Liver (tissue), 9 donors: ENCODE data around the gene ACSL1. TPM values are rescaled to one million over a fixed set of nuclear protein-coding genes. Genes with fewer than 3 reads are reported as not detected.

Experiments used
- DNase-seq: peaks from one replicate; pipeline ENCODE4 v3.0.0-alpha.2; 2017; ENCODE audit warnings: low spot score
- H3K27ac ChIP-seq, 2 donors: one replicate each; pipeline ENCODE4 v1.7.0; 2013; ENCODE audit warnings: inconsistent platforms in 2 of 2, low read length in 2 of 2, control low read depth in 1 of 2, low read depth in 1 of 2, mild to moderate bottlenecking in 1 of 2
- H3K27me3 ChIP-seq, 4 donors: one replicate each; pipeline versions ENCODE4 v1.6.1 to v1.7.0; 2013; ENCODE audit warnings: low read length in 3 of 4, inconsistent platforms in 1 of 4, mild to moderate bottlenecking in 1 of 4, moderate library complexity in 1 of 4; ENCODE audit not compliant: control insufficient read depth in 4 of 4, insufficient read depth in 4 of 4
- H3K36me3 ChIP-seq, 4 donors: one replicate each; pipeline versions ENCODE4 v1.6.1 to v1.7.0; 2013; ENCODE audit warnings: low read length in 3 of 4, mild to moderate bottlenecking in 3 of 4, low read depth in 1 of 4, moderate library complexity in 1 of 4; ENCODE audit not compliant: control insufficient read depth in 4 of 4, insufficient read depth in 3 of 4
- H3K4me1 ChIP-seq, 4 donors: one replicate each; pipeline versions ENCODE4 v1.6.1 to v1.7.0; 2013; ENCODE audit warnings: low read length in 3 of 4, mild to moderate bottlenecking in 3 of 4, moderate library complexity in 1 of 4; ENCODE audit not compliant: control insufficient read depth in 4 of 4, insufficient read depth in 4 of 4
- H3K4me3 ChIP-seq, 3 donors: one replicate each; pipeline versions ENCODE4 v1.6.1 to v1.7.0; 2013; ENCODE audit warnings: low read length in 3 of 3, control low read depth in 1 of 3, low read depth in 1 of 3, mild to moderate bottlenecking in 1 of 3
- H3K9ac ChIP-seq, 2 donors: one replicate each; pipeline ENCODE4 v1.7.0; 2013; ENCODE audit warnings: low read length in 2 of 2, mild to moderate bottlenecking in 2 of 2, moderate library complexity in 2 of 2, control low read depth in 1 of 2, low read depth in 1 of 2
- H3K9me3 ChIP-seq, 4 donors: one replicate each; pipeline versions ENCODE4 v1.6.1 to v1.7.0; 2013; ENCODE audit warnings: low read length in 3 of 4; ENCODE audit not compliant: control insufficient read depth in 4 of 4
- CTCF ChIP-seq: fragments of 150-350 bp; IDR thresholded peaks from 2 replicates; pipeline ENCODE4 v1.5.1; 2017; ENCODE audit warnings: improper control_type of control experiment, low read depth, low read length; ENCODE audit not compliant: missing input control
- FOXA1 ChIP-seq: IDR thresholded peaks from 2 replicates; pipeline ENCODE4 v1.6.1; 2016; ENCODE audit warnings: antibody characterized with exemption
- FOXA2 ChIP-seq: IDR thresholded peaks from 2 replicates; pipeline ENCODE4 v1.6.1; 2016; ENCODE audit warnings: antibody characterized with exemption
- GABPA ChIP-seq, 2 donors: IDR thresholded peaks in 1 of 2; conservative IDR thresholded peaks in 1 of 2; 2 replicates each; pipeline ENCODE4 v1.6.1; 2016; ENCODE audit warnings: antibody characterized with exemption in 2 of 2, mild to moderate bottlenecking in 1 of 2, moderate library complexity in 1 of 2
- MAX ChIP-seq: IDR thresholded peaks from 2 replicates; pipeline ENCODE4 v1.6.1; 2016; ENCODE audit warnings: antibody characterized with exemption
- NR2F2 ChIP-seq: IDR thresholded peaks from 2 replicates; pipeline ENCODE4 v1.6.1; 2016; ENCODE audit warnings: antibody characterized with exemption
- RAD21 ChIP-seq, 2 donors: IDR thresholded peaks; 2 replicates each; pipeline ENCODE4 v1.6.1; 2016; ENCODE audit warnings: antibody characterized with exemption in 2 of 2, mild to moderate bottlenecking in 2 of 2
- REST ChIP-seq: IDR thresholded peaks from 2 replicates; pipeline ENCODE4 v1.6.1; 2016; ENCODE audit warnings: antibody characterized with exemption, mild to moderate bottlenecking
- RXRA ChIP-seq, 2 donors: IDR thresholded peaks; 2 replicates each; pipeline ENCODE4 v1.6.1; 2017 to 2018; ENCODE audit warnings: antibody characterized with exemption in 2 of 2, mild to moderate bottlenecking in 1 of 2
- SP1 ChIP-seq: IDR thresholded peaks from 2 replicates; pipeline ENCODE4 v1.6.1; 2018; ENCODE audit warnings: antibody characterized with exemption, mild to moderate bottlenecking
- TAF1 ChIP-seq: conservative IDR thresholded peaks from 2 replicates; pipeline ENCODE4 v1.6.1; 2016; ENCODE audit warnings: antibody characterized with exemption, mild to moderate bottlenecking
- YY1 ChIP-seq: IDR thresholded peaks from 2 replicates; pipeline ENCODE4 v1.6.1; 2016; ENCODE audit warnings: antibody characterized with exemption, mild to moderate bottlenecking
- WGBS: extraction: QIAGEN DNeasy Blood & Tissue Kit; methylation state at CpG from one replicate; pipeline ENCODE4 v1.1.7; 2013; 5-methylcytosine and 5-hydroxymethylcytosine counted together
- polyA plus RNA-seq, 2 donors: library from polyadenylated mRNA; stranded (reverse) in 1 of 2; unstranded in 1 of 2; fragments of 200-250 nt in 1 of 2; fragments of >200 nt in 1 of 2; fragmentation: Nextera tagmentation in 1 of 2; extraction: Ambion mirVana in 1 of 2; gene quantifications; one replicate each; pipeline versions ENCODE4 v1.2.1 to v1.2.3, GENCODE V29; 2013 to 2015
- total RNA-seq, 2 donors: library from RNA; depleted of rRNA; stranded (reverse); fragments of >200 nt; gene quantifications; one replicate each; pipeline ENCODE4 v1.2.3, GENCODE V29; 2014
- TF ChIP-seq, protein P1 (sequence below): IDR thresholded peaks from 2 replicates; pipeline ENCODE4 v1.6.1; 2016; ENCODE audit warnings: antibody characterized with exemption
- donor health status: healthy.
- donor health status: healthy.
- donor health status: healthy.
- donor health status: healthy.
- donor health status: healthy.

Gene ACSL1
- total and polyA plus RNA-seq, 4 donors: 210 to 2,226 (median 878) TPM

GRCh38 chr4:184850431-184851199 lies 24.8 kb upstream of the ACSL1 start (continued):
- TF ChIP-seq REST: no peak
- TF ChIP-seq, protein P1, sequence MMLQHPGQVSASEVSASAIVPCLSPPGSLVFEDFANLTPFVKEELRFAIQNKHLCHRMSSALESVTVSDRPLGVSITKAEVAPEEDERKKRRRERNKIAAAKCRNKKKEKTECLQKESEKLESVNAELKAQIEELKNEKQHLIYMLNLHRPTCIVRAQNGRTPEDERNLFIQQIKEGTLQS: no peak

- no peak overlapping the region for H3K9ac ChIP-seq
- WGBS: 79% methylated on average over 3 of the region's 3 CpGs
Observed at GRCh38 chr4:184850018-184850417, 24.2 kb upstream of the ACSL1 start.

GRCh38 chr4:184849185-184849584 lies 23.4 kb upstream of the ACSL1 start:
- Histone ChIP-seq H3K4me3 (no peak overlapping the region), H3K4me1 (no peaks in the 10 kb centered on the region)
- no peak for DNase-seq
- no peak for TF ChIP-seq NR2F2
- no peak for TF ChIP-seq RXRA (IDR thresholded peaks at IDR 0.05)
- TF ChIP-seq GABPA (IDR thresholded peaks at IDR 0.05 in 1 of 2, conservative IDR thresholded peaks at IDR 0.05 in 1 of 2): no peak
- TF ChIP-seq, protein P1: no peak
- no peak for TF ChIP-seq REST
- no peak for TF ChIP-seq SP1
- TF ChIP-seq MAX: no peak
- no peak for TF ChIP-seq FOXA2
- TF ChIP-seq FOXA1: no peak
- no peak for TF ChIP-seq CTCF
- TF ChIP-seq YY1: no peak

More at GRCh38 chr4:184850018-184850417, 24.2 kb upstream of the ACSL1 start:
- no peak for DNase-seq
- H3K27me3 ChIP-seq: no peaks in the 10 kb centered on the region
- H3K36me3 ChIP-seq: no peaks in the 10 kb centered on the region
- no peak for TF ChIP-seq FOXA2
- no peak for TF ChIP-seq CTCF
- no peak for TF ChIP-seq RXRA (IDR thresholded peaks at IDR 0.05)
- TF ChIP-seq RAD21 (IDR thresholded peaks at IDR 0.05): no peak
- TF ChIP-seq NR2F2: no peak
- no peak for TF ChIP-seq YY1
- TF ChIP-seq GABPA (IDR thresholded peaks at IDR 0.05 in 1 of 2, conservative IDR thresholded peaks at IDR 0.05 in 1 of 2): no peak
- no peak for TF ChIP-seq TAF1
- no peak overlapping the region for H3K4me3 ChIP-seq
- H3K9me3 ChIP-seq: no peaks in the 10 kb centered on the region
- peak overlapping the region in 1 of 2 donors; percentile 9 for H3K27ac ChIP-seq
- H3K4me1 ChIP-seq: no peaks in the 10 kb centered on the region

More at GRCh38 chr4:184849185-184849584, 23.4 kb upstream of the ACSL1 start:
- Histone ChIP-seq H3K9ac (no peak overlapping the region), H3K36me3 (no peaks in the 10 kb centered on the region), H3K9me3 (no peaks in the 10 kb centered on the region), H3K27me3 (no peaks in the 10 kb centered on the region), H3K27ac (no peak overlapping the region)
- WGBS: 78% methylated on average over 3 of the region's 3 CpGs
